ENCODE data around the gene SLC35B2. TPM values are rescaled to one million over a fixed set of nuclear protein-coding genes. Genes with fewer than 3 reads are reported as not detected.

The SLC35B2 gene
- total RNA-seq, 4 donors from 2014 or later: 26.2 to 38.5 (median 30.9) TPM

DNA sequence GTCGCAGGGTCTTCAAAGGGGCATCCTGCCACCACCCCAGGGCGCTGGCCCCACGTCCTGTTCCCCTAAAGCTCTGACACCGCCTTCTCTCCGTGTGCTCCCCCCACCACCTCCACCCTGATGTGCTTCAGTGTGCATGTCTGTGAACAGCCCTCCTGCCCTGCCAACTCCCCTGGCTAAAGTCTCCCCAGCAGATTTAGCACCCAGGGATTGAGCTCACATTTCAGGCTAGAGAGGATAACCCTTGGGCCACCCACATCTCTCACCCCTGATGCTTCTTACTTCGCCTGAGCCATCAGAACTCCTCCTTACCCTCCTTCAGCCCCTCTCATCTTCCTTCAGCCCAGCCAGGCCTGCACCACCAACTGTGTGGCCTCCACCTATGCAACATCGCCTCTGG, 20.4 kb upstream of the SLC35B2 start:
- WGBS: 78% methylated on average over 7 of the region's 7 CpGs
- no peak for DNase-seq (ENCODE audit: low spot score in 2 of 2)
- TF ChIP-seq, protein P1, sequence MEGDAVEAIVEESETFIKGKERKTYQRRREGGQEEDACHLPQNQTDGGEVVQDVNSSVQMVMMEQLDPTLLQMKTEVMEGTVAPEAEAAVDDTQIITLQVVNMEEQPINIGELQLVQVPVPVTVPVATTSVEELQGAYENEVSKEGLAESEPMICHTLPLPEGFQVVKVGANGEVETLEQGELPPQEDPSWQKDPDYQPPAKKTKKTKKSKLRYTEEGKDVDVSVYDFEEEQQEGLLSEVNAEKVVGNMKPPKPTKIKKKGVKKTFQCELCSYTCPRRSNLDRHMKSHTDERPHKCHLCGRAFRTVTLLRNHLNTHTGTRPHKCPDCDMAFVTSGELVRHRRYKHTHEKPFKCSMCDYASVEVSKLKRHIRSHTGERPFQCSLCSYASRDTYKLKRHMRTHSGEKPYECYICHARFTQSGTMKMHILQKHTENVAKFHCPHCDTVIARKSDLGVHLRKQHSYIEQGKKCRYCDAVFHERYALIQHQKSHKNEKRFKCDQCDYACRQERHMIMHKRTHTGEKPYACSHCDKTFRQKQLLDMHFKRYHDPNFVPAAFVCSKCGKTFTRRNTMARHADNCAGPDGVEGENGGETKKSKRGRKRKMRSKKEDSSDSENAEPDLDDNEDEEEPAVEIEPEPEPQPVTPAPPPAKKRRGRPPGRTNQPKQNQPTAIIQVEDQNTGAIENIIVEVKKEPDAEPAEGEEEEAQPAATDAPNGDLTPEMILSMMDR (IDR thresholded peaks at IDR 0.05): no peak
- TF ChIP-seq POLR2A (IDR thresholded peaks at IDR 0.05) (no peak), POLR2AphosphoS5 (IDR thresholded peaks at IDR 0.05) (no peak), EP300 (IDR thresholded peaks at IDR 0.05) (no peak)
- Histone ChIP-seq H3K4me1 (peaks cover 11% of the 10 kb centered on the region), H3K27me3 (peaks cover 48% of the 10 kb centered on the region), H3K4me3 (no peak overlapping the region), H3K9me3 (no peaks in the 10 kb centered on the region), H3K27ac (no peak overlapping the region), H3K36me3 (no peaks in the 10 kb centered on the region)

GRCh38 chr6:44276667-44277640, 19.6 kb upstream of the SLC35B2 start:
- TF ChIP-seq EP300 (IDR thresholded peaks at IDR 0.05) (no peak), POLR2A (IDR thresholded peaks at IDR 0.05) (no peak), POLR2AphosphoS5 (IDR thresholded peaks at IDR 0.05) (no peak)
- TF ChIP-seq, protein P1 (IDR thresholded peaks at IDR 0.05): no peak
- Histone ChIP-seq H3K27me3 (peaks cover 56% of the 10 kb centered on the region), H3K4me1 (peaks cover 11% of the 10 kb centered on the region), H3K4me3 (no peak overlapping the region), H3K27ac (no peak overlapping the region), H3K9me3 (no peaks in the 10 kb centered on the region), H3K36me3 (no peaks in the 10 kb centered on the region)
- DNase-seq (ENCODE audit: low spot score in 2 of 2): no peak
- WGBS: 80% methylated on average over 22 of the region's 23 CpGs

DNA sequence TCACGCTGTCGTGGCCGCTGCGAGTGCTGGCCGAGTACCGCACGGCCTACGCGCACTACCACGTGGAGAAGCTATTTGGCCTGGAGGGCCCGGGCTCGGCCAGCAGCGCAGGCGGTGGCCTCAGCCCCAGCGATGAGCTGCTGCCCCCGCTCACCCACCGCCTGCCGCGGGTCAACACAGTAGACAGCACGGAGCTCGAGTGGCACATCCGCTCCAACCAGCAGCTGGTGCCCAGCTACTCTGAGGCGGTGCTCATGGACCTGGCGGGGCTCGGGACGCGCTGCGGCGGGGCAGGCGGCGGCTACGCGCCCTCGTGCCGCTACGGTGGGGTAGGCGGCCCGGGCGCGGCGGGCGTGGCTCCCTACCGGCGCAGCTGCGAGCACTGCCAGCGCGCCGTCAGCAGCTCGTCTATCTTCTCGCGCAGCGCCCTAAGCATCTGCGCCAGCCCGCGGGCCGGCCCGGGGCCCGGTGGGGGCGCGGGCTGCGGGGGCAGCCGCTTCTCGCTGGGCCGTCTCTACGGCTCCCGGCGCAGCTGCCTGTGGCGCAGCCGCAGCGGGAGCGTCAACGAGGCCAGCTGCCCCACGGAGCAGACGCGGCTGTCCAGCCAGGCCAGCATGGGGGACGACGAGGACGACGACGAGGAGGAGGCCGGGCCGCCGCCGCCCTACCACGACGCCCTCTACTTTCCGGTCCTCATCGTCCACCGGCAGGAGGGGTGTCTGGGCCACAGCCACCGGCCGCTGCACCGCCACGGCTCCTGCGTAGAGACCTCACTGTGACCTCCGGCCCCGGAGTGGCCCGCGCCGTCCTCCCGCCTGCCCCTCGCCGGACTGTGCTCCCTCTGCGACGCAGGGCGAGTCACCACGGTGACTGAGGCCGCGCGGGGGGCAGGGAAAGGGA, 18.7 kb upstream of the SLC35B2 start:
- Histone ChIP-seq H3K36me3 (no peaks in the 10 kb centered on the region), H3K4me1 (peaks cover 12% of the 10 kb centered on the region), H3K4me3 (peak overlapping the region; percentile 41), H3K27ac (no peak overlapping the region), H3K27me3 (peaks cover 66% of the 10 kb centered on the region), H3K9me3 (no peaks in the 10 kb centered on the region)
- no peak for DNase-seq (ENCODE audit: low spot score in 2 of 2)
- TF ChIP-seq EP300 (IDR thresholded peaks at IDR 0.05) (no peak), POLR2AphosphoS5 (IDR thresholded peaks at IDR 0.05) (no peak), POLR2A (IDR thresholded peaks at IDR 0.05) (no peak)
- TF ChIP-seq, protein P1 (IDR thresholded peaks at IDR 0.05): no peak
- 21% methylated on average over 29 of the region's 109 CpGs for WGBS

- H3K27ac ChIP-seq: no peak overlapping the region
- peaks cover 73% of the 10 kb centered on the region for H3K27me3 ChIP-seq
- no peaks in the 10 kb centered on the region for H3K36me3 ChIP-seq
- DNase-seq (ENCODE audit: low spot score in 2 of 2): no peak
- TF ChIP-seq EP300 (IDR thresholded peaks at IDR 0.05) (no peak), POLR2A (IDR thresholded peaks at IDR 0.05) (no peak), POLR2AphosphoS5 (IDR thresholded peaks at IDR 0.05) (no peak)
- TF ChIP-seq, protein P1 (IDR thresholded peaks at IDR 0.05): no peak
- peaks cover 18% of the 10 kb centered on the region for H3K4me1 ChIP-seq
- 91% methylated on average over 55 of the region's 59 CpGs for WGBS
- peak overlapping the region; percentile 41 for H3K4me3 ChIP-seq
- no peaks in the 10 kb centered on the region for H3K9me3 ChIP-seq
These were observed 18.0 kb upstream of the SLC35B2 start for GRCh38 chr6:44275271-44275748.
